Vagina (tissue), 2 donors: ENCODE measurements around the gene AEBP1.

Experiments used
- POLR2AphosphoS5 ChIP-seq, 2 donors: sonication (generic); formaldehyde crosslinking; IDR thresholded peaks; one replicate each; pipeline ENCODE4 v1.9.0; 2017; ENCODE audit warnings: antibody characterized with exemption in 2 of 2, mild to moderate bottlenecking in 2 of 2, low read depth in 1 of 2; ENCODE audit not compliant: insufficient read depth in 1 of 2
- TF ChIP-seq, protein P1 (sequence below), 3 experiments: fragments of 450-650 bp in 2 of 3; fragments of 200-600 bp in 1 of 3; sonication (generic) in 1 of 3; IDR thresholded peaks; one replicate each; pipeline ENCODE4 v1.5.1; 2017 to 2019; ENCODE audit warnings: antibody characterized with exemption in 3 of 3, mild to moderate bottlenecking in 2 of 3, moderate library complexity in 2 of 3

DNA sequence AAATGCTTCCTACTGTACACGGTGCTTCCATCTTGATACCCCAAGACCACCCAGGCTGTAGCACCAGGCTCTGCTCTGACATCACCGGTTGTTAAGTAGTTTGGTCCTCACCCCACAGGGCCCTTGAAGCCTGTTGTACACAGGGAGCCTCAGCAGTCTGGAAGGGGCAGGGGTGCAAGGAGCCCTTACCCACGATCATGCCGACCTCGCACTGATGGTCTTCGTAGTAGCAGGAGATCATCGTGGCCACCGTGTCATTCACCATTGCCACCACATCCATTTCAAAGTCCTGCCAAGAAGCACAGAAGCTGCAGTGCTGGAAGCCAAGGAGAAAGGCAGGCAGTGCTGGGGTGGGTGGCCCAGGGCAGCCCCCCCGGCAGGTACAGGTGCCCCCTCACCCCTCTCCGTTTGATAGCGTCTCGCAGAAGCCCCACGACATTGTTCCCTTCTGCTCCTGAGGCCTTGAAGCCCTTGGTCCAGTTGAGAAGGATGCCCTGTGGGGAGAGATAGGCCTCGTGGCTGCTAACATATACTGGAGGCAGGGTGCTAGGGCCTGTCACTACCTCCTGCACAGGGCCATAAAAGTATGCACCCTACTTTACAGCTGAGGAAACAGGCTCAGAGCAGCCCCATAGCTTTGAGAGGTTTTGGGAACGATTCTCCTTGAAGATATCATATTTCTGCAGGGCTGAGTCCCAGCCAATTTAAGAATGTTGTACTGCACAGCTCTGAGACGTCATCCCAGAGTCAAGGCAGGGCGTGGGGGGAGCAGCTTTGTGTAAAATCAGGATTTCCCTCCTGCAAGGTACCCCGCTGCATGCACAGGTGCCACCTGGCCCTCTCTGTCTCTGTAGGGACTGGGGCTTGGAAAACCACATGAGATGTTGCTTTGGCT, 45.7 kb downstream of the AEBP1 start:
- TF ChIP-seq, protein P1, sequence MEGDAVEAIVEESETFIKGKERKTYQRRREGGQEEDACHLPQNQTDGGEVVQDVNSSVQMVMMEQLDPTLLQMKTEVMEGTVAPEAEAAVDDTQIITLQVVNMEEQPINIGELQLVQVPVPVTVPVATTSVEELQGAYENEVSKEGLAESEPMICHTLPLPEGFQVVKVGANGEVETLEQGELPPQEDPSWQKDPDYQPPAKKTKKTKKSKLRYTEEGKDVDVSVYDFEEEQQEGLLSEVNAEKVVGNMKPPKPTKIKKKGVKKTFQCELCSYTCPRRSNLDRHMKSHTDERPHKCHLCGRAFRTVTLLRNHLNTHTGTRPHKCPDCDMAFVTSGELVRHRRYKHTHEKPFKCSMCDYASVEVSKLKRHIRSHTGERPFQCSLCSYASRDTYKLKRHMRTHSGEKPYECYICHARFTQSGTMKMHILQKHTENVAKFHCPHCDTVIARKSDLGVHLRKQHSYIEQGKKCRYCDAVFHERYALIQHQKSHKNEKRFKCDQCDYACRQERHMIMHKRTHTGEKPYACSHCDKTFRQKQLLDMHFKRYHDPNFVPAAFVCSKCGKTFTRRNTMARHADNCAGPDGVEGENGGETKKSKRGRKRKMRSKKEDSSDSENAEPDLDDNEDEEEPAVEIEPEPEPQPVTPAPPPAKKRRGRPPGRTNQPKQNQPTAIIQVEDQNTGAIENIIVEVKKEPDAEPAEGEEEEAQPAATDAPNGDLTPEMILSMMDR (IDR thresholded peaks at IDR 0.05), result no peak
- no peak for TF ChIP-seq POLR2AphosphoS5 (IDR thresholded peaks at IDR 0.05; ENCODE audit: insufficient read depth in 1 of 2, low read depth in 1 of 2)
